Body of pancreas (tissue), 4 donors: Measurements from ENCODE around the gene LAPTM5.

Experiments
- POLR2A ChIP-seq, 3 donors: fragments of 450-650 bp; IDR thresholded peaks; one replicate each; pipeline ENCODE4 v1.6.1; 2016; ENCODE audit warnings: antibody characterized with exemption in 3 of 3, mild to moderate bottlenecking in 2 of 3
- TF ChIP-seq, protein P1 (sequence below), 7 experiments: fragments of 450-650 bp in 4 of 7; fragments of 200-600 bp in 3 of 7; sonication (generic) in 3 of 7; IDR thresholded peaks; one replicate each; pipeline ENCODE4 v1.5.1; 2016 to 2019; ENCODE audit warnings: antibody characterized with exemption in 7 of 7

DNA sequence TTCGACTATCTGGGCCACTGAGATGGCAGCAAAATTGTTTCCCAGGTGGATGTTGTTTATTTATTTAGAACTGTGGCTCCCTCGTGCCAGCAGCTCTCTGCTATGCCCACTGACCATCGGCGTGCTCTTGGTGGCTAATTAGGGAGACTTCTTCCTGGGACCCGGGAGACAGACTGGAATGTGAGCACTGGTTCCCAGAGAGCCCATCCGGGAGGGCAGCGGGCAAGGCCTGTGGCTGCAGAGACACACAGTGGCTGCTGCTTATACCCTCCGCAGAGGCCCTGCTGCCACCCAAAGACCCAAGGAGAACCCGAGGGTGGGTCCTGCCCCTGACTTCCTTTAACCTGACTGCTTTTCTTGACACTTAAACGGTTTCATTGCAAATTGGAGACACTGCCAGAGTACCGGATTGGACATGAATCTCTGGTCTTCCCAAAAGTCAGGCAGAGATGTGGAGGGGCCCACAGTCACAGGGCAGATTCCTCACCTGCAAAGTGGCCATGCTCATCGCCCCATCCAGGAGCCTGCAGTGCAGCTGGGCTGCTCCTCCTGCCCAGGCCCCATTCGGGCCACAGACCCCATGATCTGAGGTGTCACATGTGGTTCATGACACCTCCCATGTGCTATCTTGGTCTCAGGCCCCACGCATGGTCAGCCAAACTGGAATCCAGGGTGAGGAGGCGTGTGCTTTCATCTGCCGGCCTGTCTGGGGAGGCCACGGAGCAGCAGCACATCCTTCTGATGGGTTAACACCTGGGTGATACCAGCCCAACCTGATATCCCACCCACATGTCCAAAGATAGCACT is 28.5 kb downstream of the LAPTM5 start:
- TF ChIP-seq, protein P1, sequence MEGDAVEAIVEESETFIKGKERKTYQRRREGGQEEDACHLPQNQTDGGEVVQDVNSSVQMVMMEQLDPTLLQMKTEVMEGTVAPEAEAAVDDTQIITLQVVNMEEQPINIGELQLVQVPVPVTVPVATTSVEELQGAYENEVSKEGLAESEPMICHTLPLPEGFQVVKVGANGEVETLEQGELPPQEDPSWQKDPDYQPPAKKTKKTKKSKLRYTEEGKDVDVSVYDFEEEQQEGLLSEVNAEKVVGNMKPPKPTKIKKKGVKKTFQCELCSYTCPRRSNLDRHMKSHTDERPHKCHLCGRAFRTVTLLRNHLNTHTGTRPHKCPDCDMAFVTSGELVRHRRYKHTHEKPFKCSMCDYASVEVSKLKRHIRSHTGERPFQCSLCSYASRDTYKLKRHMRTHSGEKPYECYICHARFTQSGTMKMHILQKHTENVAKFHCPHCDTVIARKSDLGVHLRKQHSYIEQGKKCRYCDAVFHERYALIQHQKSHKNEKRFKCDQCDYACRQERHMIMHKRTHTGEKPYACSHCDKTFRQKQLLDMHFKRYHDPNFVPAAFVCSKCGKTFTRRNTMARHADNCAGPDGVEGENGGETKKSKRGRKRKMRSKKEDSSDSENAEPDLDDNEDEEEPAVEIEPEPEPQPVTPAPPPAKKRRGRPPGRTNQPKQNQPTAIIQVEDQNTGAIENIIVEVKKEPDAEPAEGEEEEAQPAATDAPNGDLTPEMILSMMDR (IDR thresholded peaks at IDR 0.05) = no peak
- TF ChIP-seq POLR2A (IDR thresholded peaks at IDR 0.05) = no peak
